H1 (cell line): Measurements from ENCODE around the gene OOEP. TPM values are rescaled to one million over a fixed set of nuclear protein-coding genes. Genes with fewer than 3 reads are reported as not detected.
A peak's percentile ranks its signal among the peaks of the same experiment; 100 is the strongest.

Experiments
- CTCF ChIA-PET: fragments of 300-600 bp; sonication (Branson Sonifier 250); formaldehyde crosslinking; loops from one replicate; lab custom pipeline; 2021; ENCODE audit not compliant: partially characterized antibody; lab: Charles Lee
- POLR2A ChIA-PET: fragments of 300-600 bp; sonication (Branson Sonifier 250); formaldehyde crosslinking; loops from one replicate; lab custom pipeline; 2021; ENCODE audit warnings: inconsistent platforms; ENCODE audit not compliant: partially characterized antibody; lab: Charles Lee
- DNase-seq, 2 experiments: peaks; one replicate each; pipeline versions ENCODE4 v3.0.0 to v3.0.0-alpha.2; 2010 to 2022; ENCODE audit warnings: low spot score in 2 of 2, low read depth in 1 of 2, mixed read lengths in 1 of 2
- FAIRE-seq: peaks from 2 replicates; lab custom pipeline; 2011; peaks lifted over from hg19 to GRCh38; lab: Jason Lieb, UNC
- H2AFZ ChIP-seq: 2 replicates; pipeline ENCODE4 v1.8.1; 2012; ENCODE audit warnings: low read length, inconsistent platforms
- H2AK5ac ChIP-seq: 2 replicates; pipeline ENCODE4 v1.6.1; 2013; ENCODE audit warnings: low read depth, low read length
- H2BK120ac ChIP-seq: replicated peaks from 2 replicates; pipeline ENCODE3; 2013; ENCODE audit warnings: low read depth, low read length, inconsistent platforms
- H2BK12ac ChIP-seq: 2 replicates; pipeline ENCODE4 v1.6.1; 2013; ENCODE audit warnings: low read depth, low read length
- H2BK15ac ChIP-seq: 2 replicates; pipeline ENCODE4 v1.6.1; 2013; ENCODE audit warnings: low read length
- H2BK20ac ChIP-seq: 2 replicates; pipeline ENCODE4 v1.6.1; 2013; ENCODE audit warnings: low read length
- H2BK5ac ChIP-seq: 2 replicates; pipeline ENCODE4 v1.6.1; 2013; ENCODE audit warnings: low read depth, low read length
- H3K14ac ChIP-seq: 2 replicates; pipeline ENCODE4 v1.6.1; 2013; ENCODE audit warnings: inconsistent platforms; ENCODE audit not compliant: insufficient read length
- H3K18ac ChIP-seq: 2 replicates; pipeline ENCODE4 v1.6.1; 2013; ENCODE audit warnings: low read length; ENCODE audit errors: extremely low read depth
- H3K23ac ChIP-seq: 2 replicates; pipeline ENCODE4 v1.6.1; 2013; ENCODE audit warnings: inconsistent platforms; ENCODE audit not compliant: insufficient read length
- H3K23me2 ChIP-seq: 2 replicates; pipeline ENCODE4 v1.6.1; 2013; ENCODE audit warnings: low read depth, low read length
- H3K27ac ChIP-seq: 2 replicates; pipeline ENCODE4 v1.6.1; 2011; ENCODE audit warnings: low read depth, low read length, inconsistent platforms
- H3K27me3 ChIP-seq, 4 experiments: replicated peaks in 1 of 4; 1 replicate in 1 of 4; 2 replicates in 3 of 4; pipeline versions ENCODE4 v1.6.1 to v1.8.1; 2011 to 2013; ENCODE audit warnings: low read length in 3 of 4, mild to moderate bottlenecking in 3 of 4, inconsistent platforms in 2 of 4, mixed read lengths in 2 of 4, moderate library complexity in 1 of 4; ENCODE audit not compliant: control insufficient read depth in 3 of 4, insufficient read depth in 3 of 4; ENCODE audit errors: extremely low read depth in 1 of 4
- H3K36me3 ChIP-seq, 4 experiments: 2 replicates each; pipeline versions ENCODE4 v1.6.1 to v1.8.1; 2011 to 2013; ENCODE audit warnings: mild to moderate bottlenecking in 4 of 4, low read length in 3 of 4, moderate library complexity in 2 of 4, control low read depth in 1 of 4, inconsistent platforms in 1 of 4; ENCODE audit not compliant: insufficient read depth in 4 of 4, control insufficient read depth in 2 of 4
- H3K4ac ChIP-seq: replicated peaks from 2 replicates; pipeline ENCODE3; 2013; ENCODE audit warnings: low read length, low read depth, mixed read lengths, inconsistent platforms; ENCODE audit not compliant: insufficient read length
- H3K4me1 ChIP-seq, 4 experiments: replicated peaks in 1 of 4; 1 replicate in 1 of 4; 2 replicates in 3 of 4; pipeline versions ENCODE4 v1.6.1 to v1.8.1; 2011 to 2013; ENCODE audit warnings: low read length in 3 of 4, inconsistent platforms in 2 of 4, mixed read lengths in 1 of 4; ENCODE audit not compliant: insufficient read depth in 4 of 4, control insufficient read depth in 3 of 4
- H3K4me2 ChIP-seq, 2 experiments: 2 replicates each; pipeline versions ENCODE4 v1.6.1 to v1.8.1; 2011 to 2013; ENCODE audit warnings: low read depth in 2 of 2, low read length in 2 of 2, control low read depth in 1 of 2, inconsistent platforms in 1 of 2, mild to moderate bottlenecking in 1 of 2; ENCODE audit not compliant: insufficient read depth in 1 of 2
- H3K4me3 ChIP-seq, 4 experiments: fragments of 200-600, 300-600 bp in 1 of 4; sonication (generic), shearing (Covaris generic), sonication (Bioruptor Twin) in 1 of 4; 2 replicates each; pipeline versions ENCODE4 v1.5.1 to v1.8.1; 2011 to 2016; ENCODE audit warnings: low read length in 4 of 4, low read depth in 3 of 4, control low read depth in 2 of 4, inconsistent platforms in 2 of 4, mild to moderate bottlenecking in 2 of 4, mixed read lengths in 1 of 4, moderate library complexity in 1 of 4; ENCODE audit not compliant: insufficient read depth in 2 of 4; ENCODE audit errors: extremely low read depth in 1 of 4
- H3K56ac ChIP-seq: replicated peaks from 2 replicates; pipeline ENCODE3; 2013; ENCODE audit warnings: low read depth, mild to moderate bottlenecking, mixed read lengths, low read length, inconsistent platforms; ENCODE audit not compliant: insufficient read length
- H3K79me1 ChIP-seq: 2 replicates; pipeline ENCODE4 v1.6.1; 2013; ENCODE audit warnings: low read depth, low read length, control low read depth
- H3K79me2 ChIP-seq, 2 experiments: 2 replicates each; pipeline versions ENCODE4 v1.6.1 to v1.8.1; 2012 to 2013; ENCODE audit warnings: low read length in 2 of 2, mild to moderate bottlenecking in 2 of 2, inconsistent platforms in 1 of 2; ENCODE audit not compliant: insufficient read depth in 2 of 2, control insufficient read depth in 1 of 2
- H3K9ac ChIP-seq, 4 experiments: replicated peaks in 1 of 4; 1 replicate in 1 of 4; 2 replicates in 3 of 4; pipeline versions ENCODE4 v1.6.1 to v1.8.1; 2011 to 2013; ENCODE audit warnings: low read depth in 3 of 4, low read length in 3 of 4, control low read depth in 2 of 4, mild to moderate bottlenecking in 2 of 4, moderate library complexity in 2 of 4, inconsistent platforms in 1 of 4; ENCODE audit errors: extremely low read depth in 1 of 4
- H3K9me3 ChIP-seq, 2 experiments: 2 replicates each; pipeline versions ENCODE4 v1.6.1 to v1.8.1; 2012 to 2013; ENCODE audit warnings: mild to moderate bottlenecking in 2 of 2, moderate library complexity in 2 of 2, control low read depth in 1 of 2, inconsistent platforms in 1 of 2, low read depth in 1 of 2, low read length in 1 of 2, mixed read lengths in 1 of 2; ENCODE audit not compliant: insufficient read depth in 2 of 2
- H4K20me1 ChIP-seq, 2 experiments: replicated peaks in 1 of 2; 2 replicates each; pipeline versions ENCODE3 to v1.8.1; 2011 to 2013; ENCODE audit warnings: inconsistent platforms in 2 of 2, low read length in 2 of 2, mild to moderate bottlenecking in 1 of 2; ENCODE audit not compliant: insufficient read depth in 2 of 2, control insufficient read depth in 1 of 2
- H4K5ac ChIP-seq: 2 replicates; pipeline ENCODE4 v1.6.1; 2013; ENCODE audit warnings: low read length, low read depth, mixed read lengths, inconsistent platforms; ENCODE audit not compliant: insufficient read length
- H4K8ac ChIP-seq: 2 replicates; pipeline ENCODE4 v1.8.0; 2013; ENCODE audit warnings: mild to moderate bottlenecking, moderate library complexity, low read length, inconsistent platforms; ENCODE audit not compliant: insufficient read depth; ENCODE audit errors: extremely low read depth
- H4K91ac ChIP-seq: replicated peaks from 2 replicates; pipeline ENCODE3; 2013; ENCODE audit warnings: low read length, mixed read lengths, inconsistent platforms; ENCODE audit not compliant: insufficient read length
- HDAC2 ChIP-seq, 2 experiments: fragments of 300-600 bp in 1 of 2; sonication (generic) in 1 of 2; IDR thresholded peaks; 2 replicates each; pipeline ENCODE4 v1.6.1; 2011 to 2012; ENCODE audit warnings: low read depth in 2 of 2, low read length in 2 of 2, mild to moderate bottlenecking in 2 of 2, moderate library complexity in 2 of 2, borderline replicate concordance in 1 of 2, inconsistent platforms in 1 of 2
- PHF8 ChIP-seq: fragments of 200-600 bp; sonication (generic); conservative IDR thresholded peaks from 2 replicates; pipeline ENCODE4 v1.7.1; 2012; ENCODE audit warnings: low read depth, mild to moderate bottlenecking, inconsistent platforms, low read length, moderate library complexity
- POLR2AphosphoS5 ChIP-seq: IDR thresholded peaks from 2 replicates; pipeline ENCODE4 v1.6.1; 2011; ENCODE audit warnings: low read depth, low read length
- SP1 ChIP-seq: IDR thresholded peaks from 2 replicates; pipeline ENCODE4 v1.6.1; 2011; ENCODE audit warnings: low read depth, low read length
- TAF1 ChIP-seq: IDR thresholded peaks from 2 replicates; pipeline ENCODE4 v1.6.1; 2011; ENCODE audit warnings: mild to moderate bottlenecking, low read depth, low read length
- TBP ChIP-seq: IDR thresholded peaks from 2 replicates; pipeline ENCODE4 v1.6.1; 2011; ENCODE audit warnings: low read depth, low read length, improper control_type of control experiment
- WGBS, 2 experiments: shearing (Covaris generic) in 1 of 2; methylation state at CpG; one replicate each; pipeline versions ENCODE4 v1.1.6 to v1.1.7; 2013 to 2015; ENCODE audit warnings: low lambda C conversion rate in 2 of 2, mixed read lengths in 2 of 2, inconsistent platforms in 1 of 2, low coverage in 1 of 2, missing lambda C conversion rate in 1 of 2; ENCODE audit not compliant: insufficient replicate concordance in 2 of 2, insufficient coverage in 1 of 2, insufficient read length in 1 of 2; ENCODE audit errors: extremely low coverage in 1 of 2, missing lambda C conversion rate in 1 of 2; 5-methylcytosine and 5-hydroxymethylcytosine counted together
- polyA plus RNA-seq, 7 experiments: library from polyadenylated mRNA; depleted of rRNA in 3 of 7; stranded (reverse) in 5 of 7; unstranded in 2 of 7; fragments of >200 nt in 5 of 7; fragments of 200-250 nt in 2 of 7; gene quantifications; 1 replicate in 5 of 7; 2 replicates in 1 of 7; 4 replicates in 1 of 7; pipeline versions ENCODE4 v1.2.1 to v1.2.3, GENCODE V29; 2011 to 2013; ENCODE audit warnings: missing spikeins in 2 of 7, mixed read lengths in 2 of 7
- total RNA-seq: library from RNA; stranded (reverse); fragmentation: NEBNext Ultra II Directional; extraction: Animal tissue kit (Norgen Biotek cat#: 25700); gene quantifications from 2 replicates; pipeline ENCODE4 v1.2.1, GENCODE V29; 2021

The OOEP gene
- total and polyA plus RNA-seq, 2 of the 8 experiments (the other 6 are each of a cell fraction or from before 2014, with no cell fraction given) = 0.20 to 0.41 TPM

GRCh38 chr6:73339340-73339739, 30.4 kb downstream of the OOEP start:
- Histone ChIP-seq H2AK5ac (no peak overlapping the region), H2BK15ac (no peak overlapping the region), H3K79me1 (no peaks in the 10 kb centered on the region), H2BK12ac (no peak overlapping the region), H3K4me3 (no peak overlapping the region), H3K4ac (no peak overlapping the region), H3K9ac (no peak overlapping the region), H3K4me1 (no peaks in the 10 kb centered on the region), H2AFZ (peak overlapping the region; percentile 12; the same call in 1 of the 2 replicates), H3K18ac (no peak overlapping the region), H3K56ac (no peak overlapping the region), H3K27me3 (no peaks in the 10 kb centered on the region), H2BK120ac (no peak overlapping the region), H3K4me2 (no peak overlapping the region), H3K23ac (no peak overlapping the region), H3K23me2 (no peaks in the 10 kb centered on the region), H3K9me3 (no peaks in the 10 kb centered on the region), H4K8ac (no peak overlapping the region), H2BK5ac (no peak overlapping the region), H3K27ac (no peak overlapping the region), H4K20me1 (no peaks in the 10 kb centered on the region), H4K91ac (no peak overlapping the region), H3K36me3 (no peaks in the 10 kb centered on the region), H3K79me2 (no peaks in the 10 kb centered on the region), H3K14ac (no peak overlapping the region), H4K5ac (no peak overlapping the region), H2BK20ac (no peak overlapping the region; the same call in 1 of the 2 replicates)
- WGBS, 2 experiments = 70% methylated on average over 3 of the region's 3 CpGs; no CpG with 5 or more reads in 1 of the 2 experiments
- DNase-seq (peak in 1 of 2 experiments; percentile 48), FAIRE-seq (no peak)
- TF ChIP-seq TBP = no peak
- no peak for TF ChIP-seq TAF1
- 0 out of 2 replicates have a peak, but pooled peaks have one; percentile 47 for TF ChIP-seq SP1
- TF ChIP-seq HDAC2 (IDR thresholded peaks at IDR 0.05; ENCODE audit: borderline replicate concordance in 1 of 2, low read depth in 2 of 2, low read length in 2 of 2) = no peak
- TF ChIP-seq POLR2AphosphoS5 = no peak
- TF ChIP-seq PHF8 = no peak
- POLR2A ChIA-PET = interaction anchor here (3.8 kb wide), 1 partner anchor 9 kb away, joined by 15 read pairs; no protein-coding TSS in a partner anchor
- CTCF ChIA-PET = interaction anchor here (1.6 to 4.3 kb wide), 2 partner anchors 12 to 49 kb away, joined by 12 to 32 read pairs; no protein-coding TSS in a partner anchor
